ENCODE data around the gene C1orf52.
A peak's percentile ranks its signal among the peaks of the same experiment; 100 is the strongest.
"Not testable (repeated sequence)": the region's sequence is repeated elsewhere in the genome, so short reads cannot be mapped to it uniquely, and the experiment has no call there.

The C1orf52 gene

GRCh38 chr1:85258536-85259117 is 835 bp downstream of the C1orf52 start:
- Histone ChIP-seq H3K36me3 (ENCODE audit: control insufficient read depth in 1 of 2, insufficient read depth in 2 of 2, low read length in 2 of 2) (peaks cover 10 to 12% of the 10 kb centered on the region in 2 donors), H3K27ac (ENCODE audit: low read length) (peak overlapping the region; percentile 61), H3K9me3 (ENCODE audit: control insufficient read depth in 1 of 2, low read length in 2 of 2) (no peaks in the 10 kb centered on the region), H3K4me1 (ENCODE audit: control insufficient read depth in 1 of 2, insufficient read depth in 2 of 2, low read length in 2 of 2) (peaks cover 9 to 42% of the 10 kb centered on the region in 2 donors), H3K27me3 (ENCODE audit: low read depth, low read length) (no peaks in the 10 kb centered on the region), H3K4me3 (ENCODE audit: low read depth in 1 of 2, low read length in 2 of 2) (peak overlapping the region; percentile 78 to 83)

- not testable (repeated sequence) for H3K36me3 ChIP-seq (ENCODE audit: control insufficient read depth in 1 of 2, insufficient read depth in 2 of 2, low read length in 2 of 2); H3K9me3 ChIP-seq (ENCODE audit: control insufficient read depth in 1 of 2, low read length in 2 of 2); H3K27me3 ChIP-seq (ENCODE audit: low read depth, low read length); H3K4me3 ChIP-seq (ENCODE audit: low read depth in 1 of 2, low read length in 2 of 2); H3K27ac ChIP-seq (ENCODE audit: low read length)
- H3K4me1 ChIP-seq (ENCODE audit: control insufficient read depth in 1 of 2, insufficient read depth in 2 of 2, low read length in 2 of 2): peaks cover 0 to 22% of the 10 kb centered on the region in 2 donors
Measured at GRCh38 chr1:85249042-85249441, 10.4 kb downstream of the C1orf52 start.

GRCh38 chr1:85245891-85246290 is 13.6 kb downstream of the C1orf52 start:
- peaks cover 0 to 16% of the 10 kb centered on the region in 2 donors for H3K4me1 ChIP-seq (ENCODE audit: control insufficient read depth in 1 of 2, insufficient read depth in 2 of 2, low read length in 2 of 2)
- no peak overlapping the region for H3K4me3 ChIP-seq (ENCODE audit: low read depth in 1 of 2, low read length in 2 of 2)
- H3K36me3 ChIP-seq (ENCODE audit: control insufficient read depth in 1 of 2, insufficient read depth in 2 of 2, low read length in 2 of 2): no peaks in the 10 kb centered on the region
- H3K27me3 ChIP-seq (ENCODE audit: low read depth, low read length): no peaks in the 10 kb centered on the region
- H3K9me3 ChIP-seq (ENCODE audit: control insufficient read depth in 1 of 2, low read length in 2 of 2): no peaks in the 10 kb centered on the region
- H3K27ac ChIP-seq (ENCODE audit: low read length): no peak overlapping the region

- Histone ChIP-seq H3K9me3 (ENCODE audit: control insufficient read depth in 1 of 2, low read length in 2 of 2) (no peaks in the 10 kb centered on the region), H3K4me3 (ENCODE audit: low read depth in 1 of 2, low read length in 2 of 2) (no peak overlapping the region), H3K27ac (ENCODE audit: low read length) (no peak overlapping the region), H3K27me3 (ENCODE audit: low read depth, low read length) (no peaks in the 10 kb centered on the region), H3K4me1 (ENCODE audit: control insufficient read depth in 1 of 2, insufficient read depth in 2 of 2, low read length in 2 of 2) (peaks cover 0 to 16% of the 10 kb centered on the region in 2 donors), H3K36me3 (ENCODE audit: control insufficient read depth in 1 of 2, insufficient read depth in 2 of 2, low read length in 2 of 2) (no peaks in the 10 kb centered on the region)
Measured at GRCh38 chr1:85245456-85245855, 14.0 kb downstream of the C1orf52 start.

- Histone ChIP-seq H3K27ac (ENCODE audit: low read length) (no peak overlapping the region), H3K27me3 (ENCODE audit: low read depth, low read length) (no peaks in the 10 kb centered on the region), H3K9me3 (ENCODE audit: control insufficient read depth in 1 of 2, low read length in 2 of 2) (no peaks in the 10 kb centered on the region), H3K36me3 (ENCODE audit: control insufficient read depth in 1 of 2, insufficient read depth in 2 of 2, low read length in 2 of 2) (no peaks in the 10 kb centered on the region), H3K4me1 (ENCODE audit: control insufficient read depth in 1 of 2, insufficient read depth in 2 of 2, low read length in 2 of 2) (peaks cover 0 to 16% of the 10 kb centered on the region in 2 donors), H3K4me3 (ENCODE audit: low read depth in 1 of 2, low read length in 2 of 2) (no peak overlapping the region)
Measured at GRCh38 chr1:85244271-85245061, 15.0 kb downstream of the C1orf52 start.

GRCh38 chr1:85243372-85243771 is 16.1 kb downstream of the C1orf52 start:
- Histone ChIP-seq H3K9me3 (ENCODE audit: control insufficient read depth in 1 of 2, low read length in 2 of 2) (no peaks in the 10 kb centered on the region), H3K27ac (ENCODE audit: low read length) (no peak overlapping the region), H3K4me3 (ENCODE audit: low read depth in 1 of 2, low read length in 2 of 2) (no peak overlapping the region), H3K4me1 (ENCODE audit: control insufficient read depth in 1 of 2, insufficient read depth in 2 of 2, low read length in 2 of 2) (peaks cover 0 to 16% of the 10 kb centered on the region in 2 donors), H3K36me3 (ENCODE audit: control insufficient read depth in 1 of 2, insufficient read depth in 2 of 2, low read length in 2 of 2) (no peaks in the 10 kb centered on the region), H3K27me3 (ENCODE audit: low read depth, low read length) (no peaks in the 10 kb centered on the region)

- Histone ChIP-seq H3K9me3 (ENCODE audit: control insufficient read depth in 1 of 2, low read length in 2 of 2) (no peaks in the 10 kb centered on the region), H3K4me3 (ENCODE audit: low read depth in 1 of 2, low read length in 2 of 2) (no peak overlapping the region), H3K27me3 (ENCODE audit: low read depth, low read length) (no peaks in the 10 kb centered on the region), H3K27ac (ENCODE audit: low read length) (no peak overlapping the region), H3K4me1 (ENCODE audit: control insufficient read depth in 1 of 2, insufficient read depth in 2 of 2, low read length in 2 of 2) (peaks cover 0 to 16% of the 10 kb centered on the region in 2 donors), H3K36me3 (ENCODE audit: control insufficient read depth in 1 of 2, insufficient read depth in 2 of 2, low read length in 2 of 2) (no peaks in the 10 kb centered on the region)
Measured at GRCh38 chr1:85240643-85241042, 18.8 kb downstream of the C1orf52 start.

- H3K36me3 ChIP-seq (ENCODE audit: control insufficient read depth in 1 of 2, insufficient read depth in 2 of 2, low read length in 2 of 2): no peaks in the 10 kb centered on the region
- H3K4me3 ChIP-seq (ENCODE audit: low read depth in 1 of 2, low read length in 2 of 2): no peak overlapping the region
- no peak overlapping the region for H3K27ac ChIP-seq (ENCODE audit: low read length)
- H3K4me1 ChIP-seq (ENCODE audit: control insufficient read depth in 1 of 2, insufficient read depth in 2 of 2, low read length in 2 of 2): peaks cover 0 to 16% of the 10 kb centered on the region in 2 donors
- no peaks in the 10 kb centered on the region for H3K27me3 ChIP-seq (ENCODE audit: low read depth, low read length)
- H3K9me3 ChIP-seq (ENCODE audit: control insufficient read depth in 1 of 2, low read length in 2 of 2): no peaks in the 10 kb centered on the region
Measured at GRCh38 chr1:85240174-85240601, 19.3 kb downstream of the C1orf52 start.

GRCh38 chr1:85237613-85238012 is 21.8 kb downstream of the C1orf52 start:
- Histone ChIP-seq H3K36me3 (ENCODE audit: control insufficient read depth in 1 of 2, insufficient read depth in 2 of 2, low read length in 2 of 2) (no peaks in the 10 kb centered on the region), H3K4me3 (ENCODE audit: low read depth in 1 of 2, low read length in 2 of 2) (no peak overlapping the region), H3K9me3 (ENCODE audit: control insufficient read depth in 1 of 2, low read length in 2 of 2) (no peaks in the 10 kb centered on the region), H3K27me3 (ENCODE audit: low read depth, low read length) (no peaks in the 10 kb centered on the region), H3K4me1 (ENCODE audit: control insufficient read depth in 1 of 2, insufficient read depth in 2 of 2, low read length in 2 of 2) (no peaks in the 10 kb centered on the region), H3K27ac (ENCODE audit: low read length) (no peak overlapping the region)

GRCh38 chr1:85230305-85230977 is 29.0 kb downstream of the C1orf52 start:
- H3K4me3 ChIP-seq (ENCODE audit: low read depth in 1 of 2, low read length in 2 of 2): no peak overlapping the region
- no peak overlapping the region for H3K27ac ChIP-seq (ENCODE audit: low read length)
- H3K4me1 ChIP-seq (ENCODE audit: control insufficient read depth in 1 of 2, insufficient read depth in 2 of 2, low read length in 2 of 2): peaks cover 3 to 5% of the 10 kb centered on the region in 2 donors
- no peaks in the 10 kb centered on the region for H3K27me3 ChIP-seq (ENCODE audit: low read depth, low read length)
- no peaks in the 10 kb centered on the region for H3K36me3 ChIP-seq (ENCODE audit: control insufficient read depth in 1 of 2, insufficient read depth in 2 of 2, low read length in 2 of 2)
- no peaks in the 10 kb centered on the region for H3K9me3 ChIP-seq (ENCODE audit: control insufficient read depth in 1 of 2, low read length in 2 of 2)

GRCh38 chr1:85229574-85230097 is 29.8 kb downstream of the C1orf52 start:
- H3K9me3 ChIP-seq (ENCODE audit: control insufficient read depth in 1 of 2, low read length in 2 of 2): no peaks in the 10 kb centered on the region
- H3K27ac ChIP-seq (ENCODE audit: low read length): no peak overlapping the region
- H3K4me3 ChIP-seq (ENCODE audit: low read depth in 1 of 2, low read length in 2 of 2): no peak overlapping the region
- no peaks in the 10 kb centered on the region for H3K27me3 ChIP-seq (ENCODE audit: low read depth, low read length)
- peaks cover 7 to 13% of the 10 kb centered on the region in 2 donors for H3K4me1 ChIP-seq (ENCODE audit: control insufficient read depth in 1 of 2, insufficient read depth in 2 of 2, low read length in 2 of 2)
- H3K36me3 ChIP-seq (ENCODE audit: control insufficient read depth in 1 of 2, insufficient read depth in 2 of 2, low read length in 2 of 2): no peaks in the 10 kb centered on the region

Data from muscle layer of duodenum (tissue), 2 donors.